ENCODE data around the gene CDH6.

Gene CDH6

GRCh38 chr5:31153521-31153920, 40.0 kb upstream of the CDH6 start:
- Histone ChIP-seq H3K9me3 (ENCODE audit: insufficient read depth, low read length, severe bottlenecking) (no peaks in the 10 kb centered on the region), H2AFZ (ENCODE audit: low read depth, low read length) (no peak overlapping the region), H3K9ac (ENCODE audit: low read depth, low read length) (no peak overlapping the region), H3K4me2 (ENCODE audit: insufficient read depth, low read length) (no peak overlapping the region), H3K36me3 (ENCODE audit: insufficient read depth, low read length) (no peaks in the 10 kb centered on the region), H3K4me3 (ENCODE audit: low read depth in 1 of 2, low read length in 2 of 2) (no peak overlapping the region), H3K27ac (ENCODE audit: low read length) (no peak overlapping the region), H3K27me3 (ENCODE audit: insufficient read depth, low read length, poor library complexity) (no peaks in the 10 kb centered on the region), H3K79me2 (ENCODE audit: insufficient read depth, low read length) (no peaks in the 10 kb centered on the region), H3K4me1 (ENCODE audit: insufficient read depth, low read length) (no peaks in the 10 kb centered on the region), H4K20me1 (ENCODE audit: insufficient read depth, low read length) (no peaks in the 10 kb centered on the region)
- no peak for TF ChIP-seq CTCF (IDR thresholded peaks at IDR 0.05; ENCODE audit: borderline replicate concordance, extremely low read depth, low read length, poor library complexity, severe bottlenecking)
- no peak for TF ChIP-seq EZH2 (IDR thresholded peaks at IDR 0.05; ENCODE audit: borderline replicate concordance, low read depth, low read length, severe bottlenecking)
- DNase-seq (no peak), ATAC-seq (ENCODE audit: insufficient read depth, low read depth) (no peak)

DNA sequence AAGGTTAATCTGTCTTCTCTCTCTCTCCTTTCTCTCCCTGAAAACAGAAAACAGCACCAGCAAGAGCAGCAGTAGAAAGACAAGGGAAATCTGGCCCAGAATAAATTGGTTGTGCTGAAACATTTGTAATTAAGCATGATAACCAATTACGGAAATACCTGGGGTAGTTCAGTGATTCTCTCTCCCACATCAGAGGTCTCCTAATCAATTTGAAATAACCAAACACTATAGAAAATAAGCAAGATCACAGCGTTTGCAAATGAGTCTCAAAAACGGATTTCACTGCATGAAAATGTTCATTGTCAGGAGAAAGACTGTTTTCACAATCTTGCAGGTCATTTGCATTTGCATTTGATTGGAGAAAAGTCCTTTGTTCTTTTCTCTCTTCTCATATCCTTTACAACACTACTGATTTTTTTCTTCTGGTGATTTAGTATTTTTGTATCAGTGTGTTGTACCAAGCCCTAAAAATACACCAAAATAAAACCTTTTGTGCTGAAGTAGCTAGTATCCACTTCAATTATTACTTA, 36.8 kb upstream of the CDH6 start:
- Histone ChIP-seq H3K79me2 (ENCODE audit: insufficient read depth, low read length) (no peaks in the 10 kb centered on the region), H3K4me1 (ENCODE audit: insufficient read depth, low read length) (no peaks in the 10 kb centered on the region), H2AFZ (ENCODE audit: low read depth, low read length) (no peak overlapping the region), H3K36me3 (ENCODE audit: insufficient read depth, low read length) (no peaks in the 10 kb centered on the region), H3K9ac (ENCODE audit: low read depth, low read length) (no peak overlapping the region), H3K9me3 (ENCODE audit: insufficient read depth, low read length, severe bottlenecking) (no peaks in the 10 kb centered on the region), H3K27ac (ENCODE audit: low read length) (no peak overlapping the region), H3K4me2 (ENCODE audit: insufficient read depth, low read length) (no peak overlapping the region), H3K27me3 (ENCODE audit: insufficient read depth, low read length, poor library complexity) (no peaks in the 10 kb centered on the region), H4K20me1 (ENCODE audit: insufficient read depth, low read length) (no peaks in the 10 kb centered on the region), H3K4me3 (ENCODE audit: low read depth in 1 of 2, low read length in 2 of 2) (no peak overlapping the region)
- no peak for ATAC-seq (ENCODE audit: insufficient read depth, low read depth)
- no peak for TF ChIP-seq CTCF (IDR thresholded peaks at IDR 0.05; ENCODE audit: borderline replicate concordance, extremely low read depth, low read length, poor library complexity, severe bottlenecking)
- no peak for TF ChIP-seq EZH2 (IDR thresholded peaks at IDR 0.05; ENCODE audit: borderline replicate concordance, low read depth, low read length, severe bottlenecking)
- DNase-seq, result no peak

DNA sequence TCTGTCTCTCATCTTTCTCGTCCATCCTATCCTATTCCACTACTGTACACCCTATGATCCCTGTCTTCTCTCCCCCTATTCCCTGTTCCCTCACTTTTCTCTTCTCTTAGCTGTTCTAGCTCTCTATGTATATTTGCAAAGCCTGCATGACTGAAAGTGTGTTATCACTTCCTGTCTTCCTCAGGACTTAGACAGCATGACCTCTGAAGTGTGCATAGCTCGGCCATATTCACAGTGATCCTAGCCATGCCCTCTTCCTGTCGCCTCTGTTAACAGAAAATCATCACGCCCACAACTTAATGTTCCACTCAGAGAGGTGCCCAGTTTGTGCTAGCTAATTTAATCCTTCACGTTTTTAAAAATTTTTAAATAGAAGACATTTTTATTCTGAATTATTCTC, 35.8 kb upstream of the CDH6 start:
- TF ChIP-seq EZH2 (IDR thresholded peaks at IDR 0.05; ENCODE audit: borderline replicate concordance, low read depth, low read length, severe bottlenecking) (no peak), CTCF (IDR thresholded peaks at IDR 0.05; ENCODE audit: borderline replicate concordance, extremely low read depth, low read length, poor library complexity, severe bottlenecking) (no peak)
- no peaks in the 10 kb centered on the region for H3K27me3 ChIP-seq (ENCODE audit: insufficient read depth, low read length, poor library complexity)
- no peak overlapping the region for H3K4me3 ChIP-seq (ENCODE audit: low read depth in 1 of 2, low read length in 2 of 2)
- ATAC-seq (ENCODE audit: insufficient read depth, low read depth) (no peak; the same call in 2 of the 3 replicates), DNase-seq (no peak)
- no peak overlapping the region for H2AFZ ChIP-seq (ENCODE audit: low read depth, low read length)
- no peak overlapping the region for H3K27ac ChIP-seq (ENCODE audit: low read length)
- no peak overlapping the region for H3K9ac ChIP-seq (ENCODE audit: low read depth, low read length)
- H4K20me1 ChIP-seq (ENCODE audit: insufficient read depth, low read length), result no peaks in the 10 kb centered on the region
- H3K79me2 ChIP-seq (ENCODE audit: insufficient read depth, low read length), result no peaks in the 10 kb centered on the region
- H3K36me3 ChIP-seq (ENCODE audit: insufficient read depth, low read length), result no peaks in the 10 kb centered on the region
- no peaks in the 10 kb centered on the region for H3K9me3 ChIP-seq (ENCODE audit: insufficient read depth, low read length, severe bottlenecking)
- no peak overlapping the region for H3K4me2 ChIP-seq (ENCODE audit: insufficient read depth, low read length)
- H3K4me1 ChIP-seq (ENCODE audit: insufficient read depth, low read length), result no peaks in the 10 kb centered on the region

GRCh38 chr5:31158686-31159085, 34.8 kb upstream of the CDH6 start:
- TF ChIP-seq CTCF (IDR thresholded peaks at IDR 0.05; ENCODE audit: borderline replicate concordance, extremely low read depth, low read length, poor library complexity, severe bottlenecking) (no peak), EZH2 (IDR thresholded peaks at IDR 0.05; ENCODE audit: borderline replicate concordance, low read depth, low read length, severe bottlenecking) (no peak)
- H3K4me3 ChIP-seq (ENCODE audit: low read depth in 1 of 2, low read length in 2 of 2), result no peak overlapping the region
- no peak overlapping the region for H3K9ac ChIP-seq (ENCODE audit: low read depth, low read length)
- no peaks in the 10 kb centered on the region for H3K36me3 ChIP-seq (ENCODE audit: insufficient read depth, low read length)
- no peaks in the 10 kb centered on the region for H4K20me1 ChIP-seq (ENCODE audit: insufficient read depth, low read length)
- no peak overlapping the region for H2AFZ ChIP-seq (ENCODE audit: low read depth, low read length)
- H3K27me3 ChIP-seq (ENCODE audit: insufficient read depth, low read length, poor library complexity), result no peaks in the 10 kb centered on the region
- no peaks in the 10 kb centered on the region for H3K79me2 ChIP-seq (ENCODE audit: insufficient read depth, low read length)
- DNase-seq (no peak), ATAC-seq (ENCODE audit: insufficient read depth, low read depth) (no peak)
- H3K4me1 ChIP-seq (ENCODE audit: insufficient read depth, low read length), result no peaks in the 10 kb centered on the region
- H3K9me3 ChIP-seq (ENCODE audit: insufficient read depth, low read length, severe bottlenecking), result no peaks in the 10 kb centered on the region
- no peak overlapping the region for H3K4me2 ChIP-seq (ENCODE audit: insufficient read depth, low read length)
- no peak overlapping the region for H3K27ac ChIP-seq (ENCODE audit: low read length)

All from DND-41 (cell line).